Bronchial epithelial cell (primary cell): ENCODE measurements around the gene CACNA1C. TPM values are rescaled to one million over a fixed set of nuclear protein-coding genes. Genes with fewer than 3 reads are reported as not detected.
A peak's percentile ranks its signal among the peaks of the same experiment; 100 is the strongest.

Experiments used
- DNase-seq: peaks from one replicate; pipeline ENCODE4 v3.0.0-alpha.2; 2010; ENCODE audit warnings: low read depth
- FAIRE-seq: peaks from 2 replicates; lab custom pipeline; 2011; peaks lifted over from hg19 to GRCh38; lab: Jason Lieb, UNC
- H3K27me3 ChIP-seq: 2 replicates; pipeline ENCODE4 v1.5.1; 2011; ENCODE audit warnings: low read length; ENCODE audit not compliant: control insufficient read depth, insufficient read depth
- H3K36me3 ChIP-seq: 2 replicates; pipeline ENCODE4 v1.5.1; 2011; ENCODE audit warnings: low read length; ENCODE audit not compliant: control insufficient read depth, insufficient read depth
- H3K4me3 ChIP-seq: 2 replicates; pipeline ENCODE4 v1.5.1; 2011; ENCODE audit warnings: mild to moderate bottlenecking, low read depth, low read length, control low read depth
- CTCF ChIP-seq: IDR thresholded peaks from 2 replicates; pipeline ENCODE4 v1.5.1; 2011; ENCODE audit warnings: mild to moderate bottlenecking, moderate library complexity, low read length, control low read depth, inconsistent platforms; ENCODE audit not compliant: insufficient read depth, severe bottlenecking
- total RNA-seq: library from RNA; depleted of rRNA; stranded (reverse); fragments of >200 nt; gene quantifications from 2 replicates; pipeline ENCODE4 v1.2.1, GENCODE V29; 2014

Gene CACNA1C
- total RNA-seq, 1 donor from 2014 or later, result not detected

DNA sequence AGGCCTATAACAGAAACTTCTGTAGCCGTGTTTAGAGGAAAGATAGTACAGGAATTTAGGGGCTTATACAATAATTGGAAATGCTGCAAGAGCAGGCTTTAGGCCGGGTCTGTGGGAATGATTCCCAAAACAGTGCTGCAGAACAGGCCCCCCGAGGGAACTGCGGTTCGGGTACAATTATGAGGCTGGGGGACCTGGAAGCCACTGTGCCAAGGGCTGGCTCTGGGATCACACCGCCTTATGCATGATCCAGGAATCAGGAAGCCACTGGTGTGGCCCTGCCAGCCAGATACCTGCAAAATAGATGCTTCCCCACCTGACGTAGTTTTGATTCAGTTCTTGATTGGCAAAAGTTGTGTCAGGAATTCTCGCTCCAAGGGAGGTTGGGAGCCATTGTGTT lies 55.4 kb downstream of the CACNA1C start:
- DNase-seq, result no peak
- Histone ChIP-seq H3K36me3 (no peaks in the 10 kb centered on the region), H3K27me3 (no peaks in the 10 kb centered on the region), H3K4me3 (no peak overlapping the region)
- TF ChIP-seq CTCF, result no peak
- FAIRE-seq, result no peak

- Histone ChIP-seq H3K4me3 (no peak overlapping the region), H3K36me3 (no peaks in the 10 kb centered on the region), H3K27me3 (no peaks in the 10 kb centered on the region)
- no peak for TF ChIP-seq CTCF
- peak; percentile 52 for FAIRE-seq
- DNase-seq, result no peak
Observed at GRCh38 chr12:2108975-2109671, 56.3 kb downstream of the CACNA1C start.

DNA sequence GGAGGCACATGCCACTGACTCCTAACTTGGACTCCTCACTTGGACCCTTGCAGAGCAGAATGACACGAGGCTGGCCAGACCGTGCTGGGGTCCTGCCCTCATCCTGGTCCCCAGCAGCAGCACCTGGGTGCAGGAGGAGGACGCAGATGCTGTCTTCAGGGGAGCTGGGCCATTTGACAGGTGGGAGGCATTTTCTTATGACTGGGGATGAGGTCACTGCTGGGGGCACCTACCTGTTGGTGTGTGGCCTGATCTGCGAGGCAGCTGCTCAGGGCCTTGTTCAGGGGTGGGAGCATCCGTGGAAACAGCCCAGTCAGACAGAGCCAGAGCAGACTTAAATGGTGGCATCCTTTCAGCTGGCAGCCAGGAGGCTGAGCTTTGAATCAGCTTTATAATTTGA lies 57.3 kb downstream of the CACNA1C start:
- DNase-seq (no peak), FAIRE-seq (no peak)
- TF ChIP-seq CTCF, result no peak
- Histone ChIP-seq H3K36me3 (no peaks in the 10 kb centered on the region), H3K27me3 (no peaks in the 10 kb centered on the region), H3K4me3 (no peak overlapping the region)

DNA sequence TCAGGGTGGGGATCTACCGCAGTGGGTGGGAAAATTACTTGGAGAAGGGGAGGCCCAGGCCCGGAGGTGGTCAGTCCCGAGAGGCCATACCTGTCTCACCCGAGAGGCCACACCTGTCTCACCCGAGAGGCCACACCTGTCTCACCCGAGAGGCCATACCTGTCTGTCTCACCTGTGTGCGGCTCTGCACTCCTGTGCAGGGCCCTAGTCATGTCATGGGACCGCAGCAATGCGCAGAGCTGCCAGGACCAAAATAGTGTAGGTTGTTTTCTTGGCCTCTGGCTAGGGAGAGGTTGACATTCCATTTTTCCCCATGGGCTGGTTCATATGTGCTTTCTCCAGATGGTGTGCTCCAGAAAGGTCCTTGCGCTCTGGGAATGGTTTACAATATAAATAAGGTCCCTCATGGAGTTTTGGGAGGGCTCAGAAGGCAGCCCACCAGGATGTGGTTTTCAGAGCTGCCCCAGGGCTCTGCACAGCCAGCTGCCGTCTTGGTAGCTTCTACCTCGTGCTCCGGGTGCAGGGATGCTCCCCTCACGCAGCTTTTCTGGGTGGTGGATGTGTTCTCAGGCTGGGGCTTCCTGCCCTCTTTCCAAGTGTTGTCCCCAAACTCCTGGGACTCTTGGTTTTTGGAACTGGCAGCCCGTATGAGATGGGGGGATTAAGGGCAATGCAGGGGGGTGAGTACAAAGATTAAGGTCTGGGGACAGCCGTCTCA lies 58.2 kb downstream of the CACNA1C start:
- H3K27me3 ChIP-seq, result no peaks in the 10 kb centered on the region
- H3K4me3 ChIP-seq, result no peak overlapping the region
- H3K36me3 ChIP-seq, result no peaks in the 10 kb centered on the region
- no peak for TF ChIP-seq CTCF
- FAIRE-seq, result no peak
- no peak for DNase-seq

DNA sequence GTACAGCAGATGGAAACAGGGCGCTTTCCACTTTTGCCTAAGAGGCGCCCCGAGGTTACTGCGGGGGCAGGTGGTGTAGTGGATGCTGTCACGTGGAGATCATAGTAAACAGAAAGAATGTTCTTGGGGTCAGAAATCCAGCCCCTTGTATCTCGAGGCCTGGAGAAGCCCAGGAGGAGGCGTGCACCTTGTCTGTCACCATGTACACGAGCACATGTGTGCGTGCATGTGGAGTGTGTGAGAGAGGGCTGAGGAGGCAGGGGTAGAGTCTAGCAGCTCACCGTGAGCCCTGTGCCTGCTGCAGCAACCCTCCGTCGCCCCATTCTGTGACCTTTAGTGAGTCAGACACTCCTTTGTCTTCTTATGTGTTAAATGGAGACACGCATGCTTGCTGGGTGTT lies 59.0 kb downstream of the CACNA1C start:
- no peak overlapping the region for H3K4me3 ChIP-seq
- no peaks in the 10 kb centered on the region for H3K36me3 ChIP-seq
- FAIRE-seq (no peak), DNase-seq (no peak)
- no peaks in the 10 kb centered on the region for H3K27me3 ChIP-seq
- TF ChIP-seq CTCF, result no peak
